ENCODE data around the gene TMEM158. TPM values are rescaled to one million over a fixed set of nuclear protein-coding genes. Genes with fewer than 3 reads are reported as not detected.

TMEM158 gene
- total and polyA plus RNA-seq, 2 experiments from 2014 or later, result 8.5 to 16.9 TPM

- Histone ChIP-seq H4K20me1 (ENCODE audit: insufficient read depth, poor library complexity, severe bottlenecking) (no peaks in the 10 kb centered on the region), H3K27ac (peak overlapping the region; percentile 65), H3K4me1 (ENCODE audit: insufficient read depth) (peaks cover 18% of the 10 kb centered on the region), H3K9me3 (ENCODE audit: low read depth) (no peaks in the 10 kb centered on the region), H3K27me3 (no peaks in the 10 kb centered on the region), H3K4me3 (no peak overlapping the region), H3K36me3 (replicated peaks; ENCODE audit: insufficient read depth, low read depth) (no peaks in the 10 kb centered on the region), H3K9me2 (replicated peaks; ENCODE audit: insufficient read depth) (no peaks in the 10 kb centered on the region), H2AFZ (no peak overlapping the region), H3K79me2 (no peaks in the 10 kb centered on the region), H3K4me2 (peak overlapping the region; percentile 52)
- no peak for TF ChIP-seq EZH2 (IDR thresholded peaks at IDR 0.05; ENCODE audit: borderline replicate concordance)
- TF ChIP-seq, protein P1, sequence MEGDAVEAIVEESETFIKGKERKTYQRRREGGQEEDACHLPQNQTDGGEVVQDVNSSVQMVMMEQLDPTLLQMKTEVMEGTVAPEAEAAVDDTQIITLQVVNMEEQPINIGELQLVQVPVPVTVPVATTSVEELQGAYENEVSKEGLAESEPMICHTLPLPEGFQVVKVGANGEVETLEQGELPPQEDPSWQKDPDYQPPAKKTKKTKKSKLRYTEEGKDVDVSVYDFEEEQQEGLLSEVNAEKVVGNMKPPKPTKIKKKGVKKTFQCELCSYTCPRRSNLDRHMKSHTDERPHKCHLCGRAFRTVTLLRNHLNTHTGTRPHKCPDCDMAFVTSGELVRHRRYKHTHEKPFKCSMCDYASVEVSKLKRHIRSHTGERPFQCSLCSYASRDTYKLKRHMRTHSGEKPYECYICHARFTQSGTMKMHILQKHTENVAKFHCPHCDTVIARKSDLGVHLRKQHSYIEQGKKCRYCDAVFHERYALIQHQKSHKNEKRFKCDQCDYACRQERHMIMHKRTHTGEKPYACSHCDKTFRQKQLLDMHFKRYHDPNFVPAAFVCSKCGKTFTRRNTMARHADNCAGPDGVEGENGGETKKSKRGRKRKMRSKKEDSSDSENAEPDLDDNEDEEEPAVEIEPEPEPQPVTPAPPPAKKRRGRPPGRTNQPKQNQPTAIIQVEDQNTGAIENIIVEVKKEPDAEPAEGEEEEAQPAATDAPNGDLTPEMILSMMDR (IDR thresholded peaks at IDR 0.05; ENCODE audit: poor library complexity), result no peak
- TF ChIP-seq EZH2phosphoT487 (IDR thresholded peaks at IDR 0.05; ENCODE audit: low read depth, severe bottlenecking, unreplicated experiment), result no peak
- no peak for DNase-seq (ENCODE audit: low spot score)
- WGBS (ENCODE audit: low lambda C conversion rate, missing lambda C conversion rate), result 53% methylated on average over 3 of the region's 3 CpGs
These were observed 34.1 kb downstream of the TMEM158 start for GRCh38 chr3:45191924-45192417.

DNA sequence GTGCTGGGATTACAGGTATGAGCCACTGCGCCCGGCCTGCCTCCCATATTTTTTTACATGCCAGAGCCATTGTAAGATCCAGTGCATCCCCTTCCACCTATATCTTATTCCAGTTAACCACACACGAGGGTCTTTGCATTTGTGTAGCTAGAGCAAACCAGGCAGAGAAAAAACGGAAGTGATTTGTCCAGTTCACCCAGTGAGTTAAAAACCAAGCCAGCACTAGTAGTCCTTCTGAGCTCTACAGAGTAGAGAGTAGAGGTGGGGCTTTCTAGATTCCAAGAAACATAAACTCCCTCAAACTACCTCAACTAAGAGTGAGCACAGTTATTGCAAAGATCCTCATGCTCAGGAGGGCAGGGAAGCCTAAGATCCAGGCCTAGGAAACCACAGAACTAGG is 34.7 kb downstream of the TMEM158 start:
- WGBS (ENCODE audit: low lambda C conversion rate, missing lambda C conversion rate), result 92% methylated on average over 4 of the region's 4 CpGs
- Histone ChIP-seq H3K4me2 (no peak overlapping the region), H3K9me3 (ENCODE audit: low read depth) (no peaks in the 10 kb centered on the region), H3K27me3 (no peaks in the 10 kb centered on the region), H2AFZ (no peak overlapping the region), H3K4me1 (ENCODE audit: insufficient read depth) (peaks cover 18% of the 10 kb centered on the region), H3K4me3 (no peak overlapping the region), H3K27ac (peak overlapping the region; percentile 58), H3K79me2 (no peaks in the 10 kb centered on the region), H3K36me3 (replicated peaks; ENCODE audit: insufficient read depth, low read depth) (no peaks in the 10 kb centered on the region), H4K20me1 (ENCODE audit: insufficient read depth, poor library complexity, severe bottlenecking) (no peaks in the 10 kb centered on the region), H3K9me2 (replicated peaks; ENCODE audit: insufficient read depth) (no peaks in the 10 kb centered on the region)
- no peak for DNase-seq (ENCODE audit: low spot score)
- no peak for TF ChIP-seq EZH2phosphoT487 (IDR thresholded peaks at IDR 0.05; ENCODE audit: low read depth, severe bottlenecking, unreplicated experiment)
- no peak for TF ChIP-seq EZH2 (IDR thresholded peaks at IDR 0.05; ENCODE audit: borderline replicate concordance)
- TF ChIP-seq, protein P1 (IDR thresholded peaks at IDR 0.05; ENCODE audit: poor library complexity), result no peak

GRCh38 chr3:45188719-45189659 is 37.1 kb downstream of the TMEM158 start:
- H4K20me1 ChIP-seq (ENCODE audit: insufficient read depth, poor library complexity, severe bottlenecking), result no peaks in the 10 kb centered on the region
- TF ChIP-seq, protein P1 (IDR thresholded peaks at IDR 0.05; ENCODE audit: poor library complexity), result no peak
- no peak for TF ChIP-seq EZH2 (IDR thresholded peaks at IDR 0.05; ENCODE audit: borderline replicate concordance)
- TF ChIP-seq EZH2phosphoT487 (IDR thresholded peaks at IDR 0.05; ENCODE audit: low read depth, severe bottlenecking, unreplicated experiment), result no peak
- H3K27ac ChIP-seq, result peak overlapping the region; percentile 61
- H3K4me1 ChIP-seq (ENCODE audit: insufficient read depth), result peaks cover 20% of the 10 kb centered on the region
- H3K9me2 ChIP-seq (replicated peaks; ENCODE audit: insufficient read depth), result no peaks in the 10 kb centered on the region
- H3K27me3 ChIP-seq, result no peaks in the 10 kb centered on the region
- H3K36me3 ChIP-seq (replicated peaks; ENCODE audit: insufficient read depth, low read depth), result no peaks in the 10 kb centered on the region
- no peak overlapping the region for H2AFZ ChIP-seq
- no peaks in the 10 kb centered on the region for H3K79me2 ChIP-seq
- no peak overlapping the region for H3K4me3 ChIP-seq
- DNase-seq (ENCODE audit: low spot score), result no peak
- no peak overlapping the region for H3K4me2 ChIP-seq
- H3K9me3 ChIP-seq (ENCODE audit: low read depth), result no peaks in the 10 kb centered on the region
- WGBS (ENCODE audit: low lambda C conversion rate, missing lambda C conversion rate), result 71% methylated on average over 8 of the region's 8 CpGs
